GM10847 (cell line): ENCODE results near the gene UMODL1.

Source experiments
- POLR2A ChIP-seq: IDR thresholded peaks from 2 replicates; pipeline ENCODE4 v1.6.1; 2011; ENCODE audit not compliant: insufficient read length; ENCODE audit errors: extremely low read depth

The UMODL1 gene

DNA sequence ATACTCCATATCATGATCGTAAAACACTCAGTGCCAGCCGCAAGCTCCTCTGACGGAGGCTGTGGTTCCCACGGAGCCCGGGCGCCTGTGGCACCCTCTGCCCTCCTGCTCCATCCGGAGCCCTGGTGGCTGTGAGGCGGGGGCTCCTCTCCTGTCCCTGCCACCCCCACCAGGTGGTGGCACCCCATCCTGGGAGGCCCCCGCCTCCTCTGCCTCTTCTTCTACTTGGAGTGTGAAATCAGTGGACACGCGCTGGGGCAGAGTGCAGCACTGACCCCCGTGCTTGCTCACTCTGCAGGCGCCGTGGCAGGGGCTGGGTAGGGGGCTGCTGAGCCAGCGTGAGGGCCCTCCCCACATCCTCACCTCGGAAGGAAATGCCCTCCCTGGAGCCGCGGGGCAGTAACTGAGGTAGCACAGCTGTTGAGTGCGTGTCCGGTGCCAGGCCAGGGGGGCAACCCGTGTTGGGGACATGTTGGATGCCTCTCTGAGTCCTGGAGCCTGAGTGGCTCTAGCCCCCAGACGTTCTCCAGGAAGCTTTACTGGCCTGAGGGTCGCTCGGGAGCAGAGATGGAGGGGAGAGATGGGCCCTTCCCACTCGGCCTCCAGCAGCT is 89.1 kb downstream of the UMODL1 start:
- TF ChIP-seq POLR2A: no peak

DNA sequence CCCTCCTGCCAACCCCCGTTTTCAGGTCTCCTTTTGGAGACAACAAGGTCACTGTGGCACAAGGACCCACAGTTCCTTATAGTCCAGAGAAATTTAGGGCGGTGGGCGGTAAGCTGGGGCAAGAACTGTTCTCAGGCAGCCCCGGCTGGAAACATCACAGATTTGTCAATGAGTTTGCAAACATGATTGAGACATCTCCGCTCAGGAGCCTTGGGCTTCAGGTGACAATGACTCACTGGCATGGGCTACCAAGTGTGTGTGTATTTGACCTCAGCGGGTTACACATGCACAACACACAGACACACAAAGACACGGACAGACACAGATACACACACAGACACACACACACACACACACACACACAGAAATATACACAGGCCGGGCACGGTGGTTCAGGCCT is 89.6 kb downstream of the UMODL1 start:
- TF ChIP-seq POLR2A: no peak

DNA sequence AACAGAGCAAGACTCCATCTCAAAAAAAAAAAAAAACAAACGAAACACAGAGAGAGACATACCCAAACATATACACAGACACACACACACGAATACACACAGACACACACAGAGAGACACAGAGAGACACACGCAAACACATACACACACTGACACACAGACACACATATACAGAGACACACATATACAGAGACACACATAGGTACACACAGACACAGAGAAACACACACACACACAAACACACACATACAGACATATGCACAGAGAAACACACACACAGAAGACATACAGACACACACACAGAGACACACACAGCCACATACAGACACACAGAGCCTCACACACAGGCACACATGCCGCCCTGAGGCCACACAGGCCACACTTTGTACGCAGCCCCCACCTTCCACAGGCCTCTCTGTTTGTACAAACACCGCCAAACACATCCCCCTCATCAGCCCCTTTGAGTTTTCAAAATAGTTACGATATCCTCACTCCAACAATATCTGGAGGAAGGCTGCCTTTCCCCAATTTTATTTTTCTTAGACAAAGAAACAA is 90.4 kb downstream of the UMODL1 start:
- TF ChIP-seq POLR2A: no peak

DNA sequence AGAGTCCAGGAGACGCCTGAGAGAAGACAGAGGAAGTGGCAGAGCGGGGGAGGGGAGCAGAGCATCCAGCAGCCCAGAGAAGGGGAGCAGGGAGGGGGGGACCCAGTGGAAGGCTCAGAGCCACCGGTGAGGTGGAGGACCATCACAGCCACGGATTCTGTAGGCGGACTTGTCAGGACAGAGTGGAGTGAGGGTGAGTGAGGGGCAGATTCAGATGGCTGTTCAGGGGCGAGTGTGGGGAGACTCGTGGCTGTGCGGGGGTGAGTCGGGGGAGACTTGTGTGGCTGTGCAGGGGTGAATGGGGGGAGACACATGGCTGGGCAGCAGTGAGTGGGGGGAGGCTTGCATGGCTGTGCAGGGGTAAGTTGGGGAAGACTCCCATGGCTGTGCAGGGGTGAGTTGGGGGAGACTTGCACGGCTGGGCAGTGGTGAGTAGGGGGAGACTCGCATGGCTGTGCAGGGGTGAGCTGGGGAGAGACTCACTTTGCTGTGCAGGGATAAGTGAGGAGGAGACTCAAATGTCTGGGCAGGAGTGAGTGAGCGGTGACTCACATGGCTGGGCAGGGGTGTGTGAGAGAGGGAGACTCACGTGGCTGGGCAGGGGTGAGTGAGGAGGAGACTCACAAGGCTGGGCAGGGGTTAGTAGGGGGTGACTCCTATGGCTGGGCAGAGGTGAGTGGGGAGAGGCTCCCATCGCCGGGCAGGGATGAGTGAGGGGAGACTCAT is 91.0 kb downstream of the UMODL1 start:
- no peak for TF ChIP-seq POLR2A

DNA sequence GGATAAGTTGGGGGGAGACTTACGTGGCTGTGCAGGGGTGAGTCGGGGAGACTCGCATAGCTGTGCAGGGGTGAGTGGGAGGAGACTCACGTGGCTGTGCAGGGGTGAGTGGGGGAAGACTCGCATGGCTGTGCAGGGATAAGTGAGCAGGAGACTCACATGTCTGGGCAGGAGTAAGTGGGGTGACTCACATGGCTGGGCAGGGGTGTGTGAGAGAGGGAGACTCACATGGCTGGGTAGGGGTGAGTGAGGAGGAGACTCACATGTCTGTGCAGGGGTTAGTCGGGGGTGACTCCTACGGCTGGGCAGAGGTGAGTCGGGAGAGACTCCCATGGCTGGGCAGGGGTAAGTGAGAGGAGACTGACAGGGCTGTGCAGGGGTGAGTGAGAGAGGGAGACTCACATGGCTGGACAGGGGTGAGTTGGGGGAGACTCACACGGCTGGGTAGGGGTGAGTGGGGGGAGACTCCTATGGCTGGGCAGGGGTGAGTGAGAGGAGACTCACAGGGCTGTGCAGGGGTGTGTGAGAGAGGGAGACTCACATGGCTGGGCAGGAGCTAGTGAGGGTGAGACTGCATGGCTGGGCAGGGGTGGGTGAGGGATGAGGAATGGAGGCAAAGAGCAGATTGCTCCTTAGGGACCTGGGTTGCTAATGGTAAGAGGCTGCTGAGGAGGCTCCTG is 91.9 kb downstream of the UMODL1 start:
- no peak for TF ChIP-seq POLR2A

DNA sequence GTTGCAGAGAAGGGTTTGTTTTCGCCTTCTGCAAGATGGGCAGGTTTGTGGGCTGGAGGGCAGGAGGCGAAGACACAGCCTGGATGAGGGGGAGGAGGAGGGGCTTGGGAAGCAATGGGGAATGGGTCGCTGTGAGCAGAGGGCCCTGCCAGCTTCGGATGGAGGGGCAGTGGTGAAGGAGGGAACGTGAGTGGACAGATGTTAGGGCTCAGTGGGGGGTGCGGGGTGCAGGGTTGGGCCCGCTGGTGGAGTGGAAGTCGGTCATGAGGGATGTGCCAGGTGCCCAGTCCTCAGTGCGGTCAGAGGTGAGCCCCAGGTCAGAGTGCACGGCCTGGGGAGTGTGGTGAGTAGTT is 92.4 kb downstream of the UMODL1 start:
- no peak for TF ChIP-seq POLR2A

DNA sequence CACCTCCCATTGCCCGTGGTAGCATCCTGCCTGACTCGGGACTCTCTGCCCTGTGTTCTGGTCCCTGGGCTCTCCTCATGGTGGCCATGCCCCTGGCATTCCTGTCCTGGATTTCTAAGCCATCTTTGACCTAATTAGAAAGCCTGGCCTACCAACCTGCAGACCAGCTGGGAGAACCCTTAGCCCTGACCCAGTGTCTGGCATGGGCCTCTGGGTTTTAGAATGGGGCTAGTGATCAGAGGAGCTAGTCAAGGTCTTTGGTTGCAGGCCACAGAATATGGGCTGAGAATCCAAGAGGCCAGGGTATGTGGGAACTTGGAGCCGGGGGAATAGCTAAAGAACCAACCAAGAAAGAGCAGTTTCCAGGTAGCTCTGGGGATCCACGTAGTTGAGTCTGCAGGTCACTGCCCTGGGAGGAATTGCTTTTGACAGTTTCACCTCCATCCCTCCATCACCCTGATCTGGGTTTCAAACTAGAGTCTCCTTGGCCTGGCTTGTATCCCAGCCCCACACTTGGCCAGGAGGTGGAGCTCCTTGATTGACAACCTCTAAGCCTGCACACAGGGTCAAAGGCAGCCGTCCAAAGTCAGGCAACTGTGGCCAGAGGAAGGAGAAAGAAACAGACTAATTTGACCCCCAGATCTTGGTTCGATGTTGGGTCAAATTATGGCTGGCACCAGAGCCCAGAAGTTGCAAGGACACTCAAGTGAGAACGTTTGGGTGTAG is 93.1 kb downstream of the UMODL1 start:
- TF ChIP-seq POLR2A: no peak

DNA sequence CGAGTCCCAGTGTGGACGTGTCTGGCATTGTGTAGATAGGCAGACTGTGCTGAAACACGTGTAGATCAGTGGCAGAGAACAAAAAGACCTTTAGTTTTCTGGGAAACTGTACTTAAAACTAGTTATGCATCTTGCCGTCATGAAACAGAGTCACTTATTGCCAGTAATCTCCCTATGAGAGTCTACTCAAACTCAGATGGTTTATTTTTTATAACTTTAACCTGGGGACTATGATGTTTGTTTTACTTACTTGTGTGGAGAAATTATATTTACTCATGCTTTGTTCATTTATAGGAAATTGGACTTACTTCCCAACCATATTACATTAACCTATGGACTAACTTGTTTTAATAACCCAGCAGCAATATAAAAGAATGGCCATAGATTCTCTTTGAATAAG is 93.7 kb downstream of the UMODL1 start:
- no peak for TF ChIP-seq POLR2A

DNA sequence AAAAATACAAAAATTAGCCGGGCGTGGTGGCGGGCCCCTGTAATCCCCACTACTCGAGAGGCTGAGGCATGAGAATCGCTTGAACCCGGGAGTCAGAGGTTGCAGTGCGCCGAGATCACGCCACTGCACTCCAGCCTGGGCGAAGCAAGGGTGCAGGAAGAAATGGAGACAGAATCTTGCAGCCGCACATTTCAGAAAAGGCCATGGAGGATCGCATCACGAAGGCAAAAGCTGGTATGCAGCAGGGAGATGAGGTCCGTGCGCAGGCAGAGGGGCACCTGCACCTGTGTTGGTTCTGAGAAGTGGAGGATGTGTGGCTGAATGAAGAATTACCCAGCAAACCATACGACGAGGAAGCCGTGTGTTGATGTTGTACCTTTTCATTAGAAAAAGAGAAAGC is 94.8 kb downstream of the UMODL1 start:
- no peak for TF ChIP-seq POLR2A

DNA sequence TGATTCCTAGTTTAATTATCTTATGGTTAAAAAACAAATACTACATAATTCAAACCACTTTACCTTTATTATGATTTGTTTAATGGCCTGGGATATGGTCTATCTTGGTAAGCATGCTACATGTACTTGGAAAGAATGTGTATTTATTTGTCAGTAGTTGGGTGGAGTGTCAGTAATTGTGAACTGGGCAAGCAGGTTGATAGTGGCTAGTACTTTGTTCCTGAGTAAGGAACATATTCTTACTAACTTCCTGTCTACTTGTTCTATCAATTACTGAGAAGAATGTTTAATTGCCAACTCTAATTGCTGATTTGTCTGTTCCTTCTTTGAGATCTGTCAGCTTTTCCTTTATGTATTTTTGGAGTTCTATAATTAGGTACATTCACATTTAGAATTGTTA is 98.6 kb downstream of the UMODL1 start:
- TF ChIP-seq POLR2A: no peak

DNA sequence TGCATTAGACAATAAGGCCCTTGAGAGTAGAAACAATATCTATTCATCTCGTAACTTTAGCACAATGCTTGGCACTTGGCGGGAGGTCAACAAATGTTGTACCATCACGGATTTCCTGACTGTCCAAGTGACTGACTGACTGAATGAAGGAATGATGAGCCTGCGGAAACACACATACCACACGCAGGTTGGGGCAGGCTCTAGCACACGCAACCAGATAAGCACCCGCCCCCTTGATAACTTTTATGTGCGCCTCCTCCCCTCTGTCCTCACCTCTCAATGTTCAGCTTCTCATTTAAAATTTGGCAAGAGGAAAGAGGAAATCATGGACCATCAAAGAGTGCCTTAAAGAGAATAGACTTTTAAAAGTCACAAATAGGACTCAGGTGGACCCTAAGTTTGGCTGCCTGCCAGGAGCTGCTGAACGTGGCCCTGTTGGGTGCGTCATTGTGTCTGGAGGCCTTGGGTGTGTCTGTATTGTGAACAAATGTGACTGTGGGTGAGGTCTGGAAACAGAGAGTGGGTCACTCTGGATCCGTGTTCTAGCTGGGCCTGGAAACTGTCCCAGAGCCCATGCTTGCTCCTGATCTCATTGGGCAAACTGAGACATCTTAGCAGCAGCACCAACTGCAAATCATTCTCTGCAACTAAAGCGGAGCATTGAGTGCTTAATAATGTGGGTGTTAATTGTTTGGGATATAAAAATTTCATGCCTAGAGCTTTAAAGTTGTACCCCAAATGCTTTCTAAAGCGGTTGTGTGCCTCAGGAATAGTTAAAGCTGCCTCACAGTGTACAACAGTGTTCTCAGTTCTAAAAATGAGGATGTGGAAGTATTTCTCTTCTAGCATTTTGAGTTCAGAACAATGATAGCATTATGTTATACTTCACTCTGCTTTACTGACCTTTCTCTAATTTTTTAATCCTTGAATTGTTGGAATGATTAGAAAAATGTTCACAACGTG is 100.3 kb downstream of the UMODL1 start:
- TF ChIP-seq POLR2A: no peak

DNA sequence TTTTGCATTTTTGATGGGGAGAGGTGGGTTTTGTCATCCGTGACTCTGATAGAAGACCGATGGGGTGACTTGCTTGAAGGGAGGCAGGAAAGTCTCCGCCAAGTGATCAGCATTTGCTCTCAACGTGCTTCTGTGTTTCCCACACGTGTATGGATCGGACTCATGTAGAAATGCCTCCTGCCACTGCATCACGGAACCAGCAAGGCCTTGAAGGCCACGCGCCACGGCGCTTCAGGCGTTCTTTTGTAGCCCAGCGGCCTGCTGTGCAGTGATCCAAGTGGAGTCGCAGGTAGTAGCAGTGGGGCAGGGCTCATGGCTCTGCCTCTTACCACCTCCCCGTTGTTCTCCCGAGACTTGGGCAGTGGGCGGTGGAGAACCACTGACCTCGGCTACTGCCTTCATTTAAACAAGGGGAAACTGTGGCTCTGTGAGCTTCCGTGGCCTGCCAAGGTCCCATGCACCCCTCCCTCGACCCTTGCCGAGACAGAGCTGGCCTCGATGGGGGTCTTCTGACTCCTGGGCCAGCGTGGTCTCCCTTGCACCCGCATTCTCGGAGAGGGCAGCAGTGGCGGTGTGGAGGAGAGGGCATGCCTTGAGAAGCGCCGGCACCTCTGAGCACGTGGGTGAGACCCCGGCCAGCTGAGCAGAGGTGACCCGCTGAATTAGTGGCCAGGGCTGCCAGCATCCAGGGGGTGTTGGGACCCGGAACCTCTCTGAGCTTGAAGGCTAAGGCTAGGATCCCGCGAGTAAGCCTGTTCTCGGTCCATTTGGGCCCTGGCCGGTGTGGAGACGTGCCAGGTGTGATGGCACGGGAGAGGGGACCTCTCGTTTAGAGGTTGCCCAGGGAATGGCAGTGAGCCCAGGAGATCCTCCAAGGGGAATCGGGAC is 101.7 kb downstream of the UMODL1 start:
- no peak for TF ChIP-seq POLR2A

DNA sequence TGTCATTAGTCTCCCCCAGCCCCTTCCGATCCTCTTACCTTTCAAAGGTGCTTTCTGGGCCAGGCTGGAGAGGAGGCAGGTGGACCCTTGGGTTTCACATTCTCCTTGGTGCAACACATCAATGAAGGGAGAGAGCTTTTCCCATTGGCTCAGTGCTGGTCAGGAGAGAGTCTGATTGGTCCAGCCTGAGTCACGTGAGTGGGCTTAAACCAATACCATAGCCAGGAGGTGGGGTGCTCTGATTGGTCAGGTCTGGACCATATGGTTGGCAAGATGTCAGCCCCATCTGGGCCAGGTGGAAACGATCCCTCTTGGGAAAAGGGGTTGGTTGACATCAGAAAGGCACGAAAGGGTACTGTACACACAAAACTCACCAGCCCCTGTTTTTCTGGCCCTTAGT is 103.1 kb downstream of the UMODL1 start:
- TF ChIP-seq POLR2A: no peak
